Measurements from ENCODE around the gene CIC. TPM values are rescaled to one million over a fixed set of nuclear protein-coding genes. Genes with fewer than 3 reads are reported as not detected.

The CIC gene
- total RNA-seq, 4 donors from 2014 or later, result 40.5 to 72.8 (median 67.2) TPM

GRCh38 chr19:42225718-42226292 is 43.2 kb upstream of the CIC start:
- Histone ChIP-seq H3K9me3 (no peaks in the 10 kb centered on the region), H3K27ac (no peak overlapping the region), H3K4me3 (no peak overlapping the region), H3K4me1 (peaks cover 0 to 10% (median 3%) of the 10 kb centered on the region in 4 donors), H3K27me3 (no peaks in the 10 kb centered on the region), H3K36me3 (peaks cover 0 to 64% (median 0%) of the 10 kb centered on the region in 3 donors)
- TF ChIP-seq POLR2A (IDR thresholded peaks at IDR 0.05), result no peak
- no peak for TF ChIP-seq CTCF (IDR thresholded peaks at IDR 0.05)
- no peak for DNase-seq

- Histone ChIP-seq H3K9me3 (no peaks in the 10 kb centered on the region), H3K4me1 (no peaks in the 10 kb centered on the region), H3K27me3 (no peaks in the 10 kb centered on the region), H3K36me3 (peaks cover 0 to 74% (median 0%) of the 10 kb centered on the region in 3 donors), H3K4me3 (no peak overlapping the region), H3K27ac (no peak overlapping the region)
- DNase-seq, result no peak
- TF ChIP-seq CTCF (IDR thresholded peaks at IDR 0.05) (no peak), POLR2A (IDR thresholded peaks at IDR 0.05) (no peak)
Observed at GRCh38 chr19:42226886-42227285, 42.2 kb upstream of the CIC start.

- TF ChIP-seq CTCF (IDR thresholded peaks at IDR 0.05), result no peak
- TF ChIP-seq POLR2A (IDR thresholded peaks at IDR 0.05), result no peak
Observed at GRCh38 chr19:42228641-42229040, 40.4 kb upstream of the CIC start.

GRCh38 chr19:42229301-42229854 is 39.7 kb upstream of the CIC start:
- Histone ChIP-seq H3K9me3 (no peaks in the 10 kb centered on the region), H3K27ac (no peak overlapping the region), H3K4me3 (no peak overlapping the region), H3K4me1 (peaks cover 0 to 12% (median 0%) of the 10 kb centered on the region in 4 donors), H3K27me3 (no peaks in the 10 kb centered on the region), H3K36me3 (peaks cover 0 to 95% (median 0%) of the 10 kb centered on the region in 3 donors)
- TF ChIP-seq POLR2A (IDR thresholded peaks at IDR 0.05), result no peak
- no peak for TF ChIP-seq CTCF (IDR thresholded peaks at IDR 0.05)
- no peak for DNase-seq

More at GRCh38 chr19:42228641-42229040, 40.4 kb upstream of the CIC start:
- Histone ChIP-seq H3K36me3 (peaks cover 0 to 92% (median 0%) of the 10 kb centered on the region in 3 donors), H3K9me3 (no peaks in the 10 kb centered on the region), H3K4me3 (no peak overlapping the region), H3K4me1 (peaks cover 0 to 8% (median 0%) of the 10 kb centered on the region in 4 donors), H3K27me3 (no peaks in the 10 kb centered on the region), H3K27ac (no peak overlapping the region)
- no peak for DNase-seq

GRCh38 chr19:42229855-42230351 is 39.1 kb upstream of the CIC start:
- H3K4me1 ChIP-seq, result peaks cover 0 to 17% (median 0%) of the 10 kb centered on the region in 4 donors
- H3K4me3 ChIP-seq, result no peak overlapping the region
- no peak for DNase-seq
- no peak overlapping the region for H3K27ac ChIP-seq
- H3K27me3 ChIP-seq, result no peaks in the 10 kb centered on the region
- TF ChIP-seq CTCF (IDR thresholded peaks at IDR 0.05) (no peak), POLR2A (IDR thresholded peaks at IDR 0.05) (no peak)
- H3K36me3 ChIP-seq, result peaks cover 0 to 95% (median 0%) of the 10 kb centered on the region in 3 donors
- no peaks in the 10 kb centered on the region for H3K9me3 ChIP-seq
